Activated CD4-positive, alpha-beta T cell treated with anti-CD3 and anti-CD28 coated beads, Interleukin-2, amount 50 U/mL, for 24 hours (primary cell): ENCODE data around the gene DGKG.

ENCODE experiments used
- DNase-seq, 2 donors: peaks; one replicate each; pipeline ENCODE4 v3.0.0-alpha.2; 2020; ENCODE audit warnings: low read depth in 1 of 2, low spot score in 1 of 2

Gene DGKG

DNA sequence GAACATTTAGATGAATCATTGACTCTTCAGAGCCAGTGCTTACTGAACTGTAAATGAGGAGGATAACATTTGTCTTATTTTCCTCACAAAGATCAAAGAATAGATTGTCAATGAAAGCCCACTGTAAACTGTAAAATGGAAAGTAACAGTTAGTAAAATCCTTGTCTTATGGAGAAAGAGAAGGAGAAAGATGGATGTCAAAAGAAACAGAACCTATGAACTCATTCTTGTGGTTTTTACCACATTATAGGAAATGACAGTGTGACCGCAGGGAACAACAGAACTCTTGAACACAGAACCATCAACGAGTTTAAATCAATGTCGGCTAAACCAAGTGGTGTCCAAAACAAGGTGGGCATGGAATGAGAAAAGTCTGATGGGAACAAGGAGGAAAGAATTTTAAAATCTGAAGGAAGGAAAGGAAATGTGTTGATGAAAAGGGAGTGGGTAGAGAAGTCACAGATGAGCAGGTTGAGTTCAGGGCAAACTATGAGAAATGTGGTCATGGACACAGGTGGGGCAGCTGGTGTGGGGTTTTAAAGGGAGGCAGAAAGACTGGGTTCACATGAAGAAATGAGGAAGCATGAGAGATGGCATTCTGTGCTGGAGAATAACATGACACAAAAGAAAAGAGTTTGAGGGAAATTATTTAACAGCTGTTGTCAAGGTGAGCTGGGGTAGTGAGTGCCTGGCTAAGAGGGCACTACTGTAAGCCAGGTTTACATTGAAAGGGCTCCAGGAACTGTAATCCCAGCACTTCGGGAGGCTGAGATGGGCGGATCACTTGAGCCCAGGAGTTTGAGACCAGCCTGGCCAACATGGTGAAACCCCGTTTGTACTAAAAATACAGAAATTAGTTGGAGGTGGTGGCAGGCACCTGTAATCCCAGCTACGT is 210.7 kb downstream of the DGKG start:
- DNase-seq, result peak in 1 of 2 donors; percentile 3

DNA sequence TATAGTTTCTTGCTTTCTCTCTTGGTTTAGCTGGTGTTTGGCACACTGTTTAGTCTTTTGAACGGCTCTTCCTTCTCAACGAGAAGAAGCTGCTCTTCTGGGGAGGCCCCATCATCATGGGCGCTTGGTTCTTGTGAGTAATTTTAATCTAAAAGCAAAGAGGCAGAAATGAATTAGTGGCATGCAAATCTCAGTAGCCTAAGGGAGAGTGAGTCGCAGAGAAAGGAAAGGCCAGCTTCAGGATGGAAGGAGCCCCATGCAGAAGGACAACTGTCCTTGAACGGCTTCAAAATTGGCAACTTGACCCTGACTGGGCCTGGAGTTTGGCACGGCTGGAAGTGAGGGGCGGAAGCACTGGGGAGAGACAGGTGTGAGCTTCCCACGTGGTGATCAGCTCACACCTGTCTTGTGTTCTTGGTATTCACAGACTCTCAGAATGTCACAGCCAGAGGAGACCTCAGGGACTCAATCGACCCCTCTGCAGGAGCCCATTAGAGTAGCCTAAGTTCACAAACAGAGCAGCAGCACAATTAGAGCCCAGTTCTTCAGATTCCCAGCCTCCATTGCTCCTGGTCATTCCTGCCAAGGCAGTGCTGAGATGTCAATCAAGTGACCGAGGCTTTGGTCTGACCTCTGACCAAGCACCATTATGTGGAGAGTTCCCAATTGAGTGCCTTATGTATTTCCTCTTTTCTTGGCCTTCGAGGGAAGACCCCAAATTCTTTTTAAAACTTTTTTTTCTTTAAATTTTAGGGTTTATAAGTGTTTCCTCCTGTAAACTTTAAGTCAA is 211.8 kb downstream of the DGKG start:
- no peak for DNase-seq

DNA sequence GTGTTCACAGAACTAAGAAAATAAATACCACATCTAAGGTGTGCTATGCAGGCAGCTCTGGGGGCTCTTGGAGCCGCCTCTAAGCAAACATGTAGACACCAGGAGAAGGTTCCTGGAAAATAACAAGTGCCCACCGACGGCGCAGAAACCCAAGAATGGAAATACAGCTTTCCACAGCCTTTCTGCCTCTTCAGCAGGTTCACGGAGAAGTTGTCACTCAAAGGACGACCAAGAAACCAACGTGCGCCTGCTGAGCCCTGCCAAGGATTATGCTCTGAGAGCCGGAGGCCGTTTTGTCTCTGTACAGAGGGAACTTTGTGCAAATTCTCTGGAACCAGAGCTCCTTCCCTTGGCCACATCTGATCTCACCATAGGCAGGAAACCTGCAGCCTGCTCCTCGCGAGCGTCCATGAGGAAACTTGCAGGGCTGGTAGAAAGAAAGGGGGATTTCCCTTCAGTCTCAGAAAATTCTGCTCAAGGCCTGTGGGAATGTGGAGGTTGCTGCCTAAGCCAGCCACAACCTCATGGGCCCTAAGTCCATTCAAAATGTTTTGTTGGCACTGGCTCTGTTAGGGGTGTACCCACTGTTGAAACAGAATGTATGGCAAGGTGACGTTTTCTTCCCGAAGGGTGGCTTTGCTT is 212.6 kb downstream of the DGKG start:
- no peak for DNase-seq

DNA sequence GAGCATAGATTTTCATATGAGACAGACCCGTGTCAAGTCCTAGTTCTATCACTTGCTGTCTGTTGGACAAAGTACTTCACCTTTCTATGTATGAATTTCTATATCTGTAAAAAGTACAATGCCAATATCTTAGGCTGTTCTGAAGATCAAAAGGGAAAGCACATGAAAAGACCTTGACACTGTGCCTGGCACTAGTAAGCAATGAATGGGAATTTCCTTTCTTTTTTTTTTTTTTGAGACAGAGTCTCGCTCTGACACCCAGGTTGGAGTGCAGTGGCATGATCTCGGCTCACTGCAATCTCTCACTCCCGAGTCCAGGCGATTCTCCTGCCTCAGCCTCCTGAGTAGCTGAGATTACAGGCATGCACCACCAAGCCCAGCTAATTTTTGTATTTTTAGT is 217.8 kb downstream of the DGKG start:
- no peak for DNase-seq

DNA sequence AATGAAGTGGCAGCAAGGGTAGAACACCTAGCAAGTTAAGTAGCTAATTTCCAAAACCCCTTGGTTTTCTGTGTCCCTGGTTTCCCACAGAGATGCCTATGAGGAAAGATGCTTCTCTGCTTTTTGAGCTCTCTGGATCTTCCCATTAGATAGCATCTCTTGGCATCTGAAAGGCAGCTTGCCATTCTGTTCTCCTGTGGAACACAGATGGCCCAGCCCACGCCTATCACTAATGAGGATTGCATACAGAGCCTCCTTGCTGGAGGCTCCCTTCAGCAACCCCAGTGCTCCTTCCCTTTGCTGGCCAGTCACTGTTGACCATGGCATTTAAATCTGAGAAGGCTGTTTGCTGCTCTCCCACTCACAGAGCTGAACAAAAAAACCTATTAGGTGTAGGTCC is 218.8 kb downstream of the DGKG start:
- no peak for DNase-seq

DNA sequence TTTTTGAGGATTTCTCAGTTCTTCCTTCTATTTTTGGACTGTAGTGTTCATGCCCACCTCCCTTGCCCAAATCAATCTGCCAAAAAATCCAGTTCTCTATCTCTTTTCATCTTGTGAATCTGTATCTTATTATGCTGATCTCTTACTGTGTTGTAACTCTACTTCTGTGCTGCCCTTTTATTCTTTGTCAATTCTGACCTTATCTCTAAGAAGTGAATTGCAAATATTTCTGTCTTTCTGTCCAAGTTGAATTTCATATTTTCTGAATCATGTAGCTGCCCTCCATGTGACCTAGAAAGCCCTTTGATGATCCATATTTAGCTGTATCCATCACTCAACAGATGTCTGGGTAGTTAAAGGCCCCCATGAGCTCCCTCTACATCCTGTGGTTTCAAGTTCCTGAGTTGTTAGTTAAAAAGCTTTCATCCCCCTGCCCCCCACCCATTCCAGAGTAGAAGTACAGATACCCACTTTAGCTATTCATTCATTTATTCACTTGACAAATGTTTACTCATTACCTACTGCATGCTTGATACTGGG is 219.6 kb downstream of the DGKG start:
- no peak for DNase-seq

DNA sequence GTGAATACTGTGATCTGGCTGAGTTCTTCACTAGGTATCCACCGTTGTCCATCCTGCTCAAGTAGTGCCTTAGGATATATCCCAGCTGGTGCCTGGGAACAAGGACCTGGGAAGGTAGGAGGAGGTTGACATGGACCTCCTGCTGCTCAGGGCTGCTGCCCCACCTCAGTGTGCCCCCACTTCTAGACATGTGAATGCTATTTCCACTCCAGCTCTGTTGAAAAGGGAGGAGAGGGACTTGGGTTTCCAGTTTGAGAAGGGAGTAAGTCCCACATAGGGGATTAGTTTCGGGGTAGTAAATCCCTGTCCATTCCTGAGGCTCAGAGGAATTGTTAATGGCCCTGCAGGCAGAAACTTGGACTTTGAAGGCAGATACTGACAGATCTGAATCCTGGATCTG is 220.2 kb downstream of the DGKG start:
- DNase-seq, result no peak

DNA sequence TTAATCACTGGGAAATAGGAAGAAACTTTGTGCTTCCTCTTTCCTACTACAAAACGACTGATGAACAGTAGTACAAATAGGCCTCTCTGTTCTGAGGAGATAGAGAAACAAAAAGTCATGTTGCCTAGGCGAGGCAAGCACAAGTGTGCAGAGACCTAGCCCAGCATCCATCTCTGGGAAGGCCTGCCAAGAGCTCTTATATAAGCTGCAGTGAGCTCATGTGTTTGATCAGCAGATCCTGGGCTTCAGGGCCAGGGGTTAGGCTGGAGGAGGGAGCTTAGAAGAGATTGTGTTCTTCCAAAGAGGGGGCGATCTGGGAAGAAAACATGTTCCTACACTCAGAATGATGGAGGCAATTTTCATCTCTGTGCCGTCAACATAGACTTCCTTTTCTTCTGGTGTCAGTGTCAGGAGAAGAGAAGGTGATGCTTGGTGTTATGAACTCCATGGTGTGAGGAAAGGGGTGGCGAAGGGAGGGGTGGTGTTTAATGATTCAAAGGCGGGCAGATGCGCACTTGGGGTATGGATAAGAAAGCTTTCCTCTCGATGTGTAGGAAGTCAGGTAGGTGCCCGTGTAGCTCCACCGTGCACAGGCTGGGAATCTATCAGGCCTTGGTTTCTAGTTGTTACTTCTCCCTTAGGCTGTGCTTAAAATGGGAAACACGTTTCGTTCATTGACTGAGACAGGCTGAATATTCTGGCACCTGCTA is 223.6 kb downstream of the DGKG start:
- DNase-seq, result no peak

DNA sequence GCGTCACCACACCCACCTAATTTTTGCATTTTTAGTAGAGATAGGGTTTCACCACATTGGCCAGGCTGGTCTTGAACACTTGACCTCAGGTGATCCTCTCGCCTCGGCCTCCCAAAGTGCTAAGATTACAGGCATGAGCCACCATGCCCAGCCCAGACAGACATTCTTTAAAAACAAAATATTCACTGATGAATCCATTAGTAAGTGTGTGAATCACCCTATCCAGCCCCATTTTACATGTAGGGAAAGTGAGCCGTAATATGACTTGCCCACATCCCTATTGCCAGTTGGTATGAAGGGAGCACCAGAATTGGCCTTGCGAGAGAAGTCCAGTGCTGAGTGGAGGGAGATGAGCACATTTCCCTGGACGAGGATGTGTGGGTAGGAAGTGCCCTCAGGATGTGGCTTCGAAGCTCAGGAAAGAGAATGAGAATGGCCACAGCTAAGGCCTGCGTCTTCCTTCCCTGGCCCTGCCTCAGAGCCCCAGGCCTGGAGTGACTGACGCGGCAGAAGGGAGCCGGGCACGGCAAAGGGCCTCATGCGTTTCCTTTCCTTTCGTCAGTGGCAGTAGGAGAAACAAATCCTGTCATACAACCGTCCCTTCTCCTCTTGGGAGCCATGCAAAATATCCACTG is 224.9 kb downstream of the DGKG start:
- no peak for DNase-seq

DNA sequence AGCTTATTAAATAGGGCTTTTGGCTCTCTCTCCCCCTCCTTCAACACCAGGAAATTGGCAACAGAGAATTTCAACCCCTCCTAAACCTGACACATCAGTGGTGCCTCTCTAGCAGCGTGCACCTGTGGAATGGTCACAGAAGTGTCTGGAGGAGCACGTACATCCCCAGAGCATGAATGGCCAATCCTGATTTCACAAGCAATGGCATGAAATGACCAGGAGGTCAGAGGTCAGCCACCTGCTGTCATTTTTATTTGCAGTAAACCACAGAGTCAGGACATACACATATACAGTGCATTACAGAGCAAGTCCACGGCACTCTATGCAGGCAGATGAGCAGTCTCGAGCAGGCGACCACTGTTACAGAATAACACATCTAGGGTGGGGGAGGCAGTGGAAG is 228.1 kb downstream of the DGKG start:
- DNase-seq, result no peak

DNA sequence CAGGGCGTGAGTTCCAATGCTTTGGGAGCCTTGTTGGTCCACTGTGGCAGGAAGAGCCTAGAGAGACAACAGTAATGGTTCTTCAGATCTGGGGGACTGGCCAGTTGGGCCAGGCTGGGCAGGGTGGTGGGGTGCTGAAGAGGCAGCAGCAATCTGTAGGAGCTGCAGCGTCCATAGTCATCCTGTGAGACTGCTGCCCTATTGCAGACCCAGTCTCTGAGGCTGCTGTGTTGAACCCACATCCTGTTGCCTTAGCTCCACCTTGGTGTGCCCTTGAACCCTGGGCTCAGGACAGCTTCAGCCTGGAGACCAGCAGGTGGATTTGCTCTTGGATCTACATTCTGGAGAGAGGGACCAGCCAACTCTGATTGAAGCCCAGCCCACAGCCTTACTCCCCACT is 229.5 kb downstream of the DGKG start:
- DNase-seq, result no peak

DNA sequence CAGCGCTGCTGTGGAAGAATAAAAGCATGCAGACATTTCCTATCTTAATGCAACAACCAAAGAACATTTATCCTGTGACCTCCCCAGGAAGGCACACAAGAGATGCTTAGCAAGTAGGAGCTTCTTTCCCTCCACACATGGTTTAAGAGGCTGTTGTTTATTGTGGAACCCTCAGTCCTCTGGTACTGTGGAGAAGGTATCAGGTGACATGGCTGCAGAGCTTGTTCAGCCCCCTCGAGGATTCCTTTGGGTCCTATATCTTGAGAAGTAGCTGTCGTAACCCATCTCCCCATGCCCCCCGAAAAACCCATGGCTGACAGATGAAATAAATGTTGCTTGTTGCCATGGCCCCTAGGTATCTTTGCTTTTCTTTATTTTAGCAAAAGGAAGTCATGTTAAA is 232.8 kb downstream of the DGKG start:
- no peak for DNase-seq

DNA sequence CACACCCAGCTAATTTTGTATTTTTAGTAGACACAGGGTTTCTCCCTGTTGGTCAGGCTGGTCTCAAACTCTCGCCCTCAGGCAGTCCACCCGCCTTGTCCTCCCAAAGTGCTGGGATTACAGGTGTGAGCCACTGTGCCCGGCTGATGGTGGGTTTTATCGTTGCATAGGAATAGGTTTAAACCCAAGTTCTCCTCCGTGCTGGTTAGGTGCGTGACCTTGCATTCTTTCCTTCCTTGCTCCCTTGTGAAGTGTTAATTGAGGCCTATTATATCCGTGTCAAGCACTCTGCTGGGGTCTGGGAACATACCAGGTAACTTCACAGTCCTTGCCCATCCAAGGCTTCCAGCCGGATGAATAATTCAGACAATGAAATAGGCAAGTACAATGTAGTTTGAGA is 233.9 kb downstream of the DGKG start:
- no peak for DNase-seq

DNA sequence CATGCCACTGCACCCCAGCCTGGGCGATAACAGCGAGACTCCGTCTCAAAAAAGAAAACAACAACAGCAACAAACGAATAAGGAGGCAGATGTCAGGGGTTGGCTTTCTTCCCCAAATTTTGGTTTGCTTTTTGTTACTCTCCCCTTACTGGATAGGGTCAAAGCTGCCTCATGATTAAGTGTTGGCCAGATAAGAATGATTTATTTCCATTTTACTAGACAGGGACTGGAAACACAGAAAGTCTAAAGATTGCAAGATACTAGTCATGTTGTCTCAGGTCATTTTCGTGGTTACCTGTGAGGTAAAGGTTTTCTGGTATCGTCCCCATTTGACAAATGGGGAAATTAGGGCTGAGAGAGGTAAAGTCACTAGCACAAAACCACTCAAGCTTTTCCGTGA is 234.6 kb downstream of the DGKG start:
- no peak for DNase-seq

DNA sequence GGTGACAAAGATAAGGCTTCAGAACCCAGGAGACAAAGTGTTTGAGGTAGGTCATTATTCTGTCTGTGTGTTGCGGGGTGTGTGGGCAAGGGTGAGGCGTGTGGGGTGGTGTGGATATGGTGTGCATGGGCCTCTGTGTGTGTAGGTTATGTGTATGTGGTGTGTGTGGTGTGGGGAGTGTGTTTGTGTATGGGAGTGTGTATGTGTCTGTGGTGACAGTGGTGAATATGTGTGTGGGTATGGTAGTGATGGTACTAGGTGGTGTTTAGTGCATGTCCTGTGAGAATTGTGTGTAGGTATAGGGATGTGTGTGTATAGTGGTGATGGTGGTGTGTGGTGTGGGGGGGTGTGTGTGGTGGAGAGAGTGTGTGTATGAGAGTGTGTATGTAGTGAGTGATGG is 236.9 kb downstream of the DGKG start:
- no peak for DNase-seq

DNA sequence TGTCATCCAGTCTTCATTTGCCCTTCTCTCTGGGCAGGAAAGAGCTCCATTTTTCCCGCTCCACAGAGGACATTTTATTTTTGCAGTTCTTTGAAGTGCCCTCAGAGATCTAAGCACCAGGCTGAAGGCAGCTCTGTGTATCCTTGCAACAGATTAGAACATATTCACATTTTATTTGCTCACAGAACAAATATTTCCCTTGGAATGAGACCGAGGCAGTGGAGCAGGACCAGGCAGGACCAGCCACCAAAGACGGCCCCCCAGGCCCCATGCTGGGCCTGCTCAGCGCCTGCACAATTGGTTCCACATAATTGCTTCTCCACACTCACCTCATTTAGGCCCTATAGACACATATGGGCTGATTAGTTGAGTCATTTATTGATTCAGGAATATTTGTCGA is 237.4 kb downstream of the DGKG start:
- DNase-seq, result no peak

DNA sequence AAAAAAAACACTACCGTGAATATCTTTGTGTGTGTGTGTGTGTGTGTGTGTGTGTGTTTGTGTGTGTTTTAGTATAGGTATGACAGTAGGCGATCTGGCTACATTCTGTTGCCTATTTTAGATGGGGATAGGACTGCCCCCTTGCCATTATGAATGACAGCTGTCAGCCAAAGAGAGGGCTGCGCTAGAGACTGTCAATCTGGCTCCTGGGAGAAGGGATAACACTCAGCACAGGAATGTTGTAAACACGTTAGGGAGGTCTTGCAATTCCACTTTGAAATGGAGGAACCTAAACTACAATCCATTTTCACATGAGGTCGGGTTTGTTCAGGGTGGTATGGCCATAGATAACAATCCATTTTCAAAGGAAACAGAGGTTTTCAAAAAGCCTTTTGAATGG is 239.0 kb downstream of the DGKG start:
- no peak for DNase-seq

DNA sequence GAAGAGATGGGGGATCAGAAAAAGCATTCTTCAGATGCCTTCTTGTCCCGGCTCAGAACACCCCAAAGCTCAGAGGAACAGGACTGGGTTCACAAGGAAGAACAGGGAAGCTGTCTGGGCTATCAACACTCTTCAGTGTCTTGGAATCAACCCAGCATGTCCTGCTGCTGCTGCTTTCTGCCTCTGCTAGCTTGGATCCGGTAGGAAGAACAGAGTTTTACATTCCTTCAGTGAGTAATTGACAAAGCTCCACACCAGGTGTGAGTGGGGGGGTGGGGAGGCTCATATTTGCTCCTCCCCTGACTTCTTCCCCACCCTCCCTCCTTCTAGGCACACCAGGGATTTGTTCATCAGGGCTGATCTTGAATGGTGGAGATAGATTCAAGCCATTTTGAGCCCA is 240.1 kb downstream of the DGKG start:
- no peak for DNase-seq

DNA sequence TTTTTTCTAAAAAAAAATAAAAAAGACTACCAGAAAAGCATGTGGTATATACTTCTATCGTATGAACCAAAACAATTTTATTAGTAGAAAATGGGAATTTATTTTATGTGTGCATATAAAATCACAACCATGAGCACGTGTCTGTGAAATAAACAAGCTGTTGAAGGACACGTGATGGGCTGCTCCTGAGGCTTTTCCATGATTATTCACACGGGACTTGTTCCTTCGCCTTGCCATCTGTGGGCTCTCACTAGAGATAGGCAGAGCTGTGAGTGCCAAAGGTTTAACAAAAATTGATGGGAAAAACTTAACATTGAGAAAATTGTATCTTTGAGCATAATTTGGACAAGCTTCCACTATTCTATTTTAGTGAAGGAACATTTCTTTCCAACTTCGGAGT is 240.8 kb downstream of the DGKG start:
- DNase-seq, result no peak

DNA sequence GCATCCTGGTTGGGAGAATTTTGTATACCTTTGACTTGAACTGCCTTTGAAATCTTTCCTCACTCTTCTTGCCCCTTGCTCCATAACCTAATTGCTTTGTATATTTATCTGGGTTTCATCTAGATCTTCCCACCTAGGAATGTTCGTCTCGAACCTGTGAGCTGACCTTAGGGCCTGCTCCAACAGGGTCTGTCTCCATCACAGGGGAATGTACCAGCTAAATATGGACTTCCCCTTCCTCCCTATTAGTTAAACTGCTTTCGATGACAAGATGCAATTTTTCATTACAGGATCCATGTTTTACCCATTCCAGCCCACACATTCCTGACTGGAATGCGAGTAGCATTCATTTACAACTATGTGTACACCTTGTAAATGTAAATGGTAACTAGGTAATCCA is 242.5 kb downstream of the DGKG start:
- DNase-seq, result no peak

DNA sequence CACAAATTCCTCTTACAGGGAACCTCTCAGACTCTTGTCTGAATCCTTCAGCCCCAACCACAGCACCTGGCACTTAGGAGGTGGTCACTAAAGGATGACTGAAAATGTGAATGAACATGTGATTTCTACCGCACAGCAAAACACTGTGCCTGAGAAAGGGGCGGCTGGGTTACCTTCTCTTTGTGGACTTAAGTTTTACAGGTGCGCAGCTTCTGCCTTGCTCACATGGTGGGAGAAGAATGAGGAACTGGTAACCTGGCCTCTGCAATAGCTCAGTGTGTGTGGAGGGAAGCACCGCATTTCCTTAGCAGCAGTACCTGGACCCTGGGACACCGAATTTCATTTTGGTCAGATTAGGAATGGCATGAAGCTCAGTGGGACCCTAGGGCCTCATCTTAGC is 243.3 kb downstream of the DGKG start:
- no peak for DNase-seq
